GM12878 (cell line): ENCODE data around the gene CHN2. TPM values are rescaled to one million over a fixed set of nuclear protein-coding genes. Genes with fewer than 3 reads are reported as not detected.

Source experiments
- ATAC-seq: fragments of 200-7000 bp; cut with Tn5 transposase; 3 replicates; pipeline ENCODE4 v1.9.1; 2020; ENCODE audit warnings: mild to moderate bottlenecking, moderate library complexity
- BruUV-seq: library from RNA; stranded (reverse); fragments of 400-500 nt; replicated peaks from 2 replicates; lab custom pipeline; 2021; lab: Mats Ljungman, UMichigan
- CTCF ChIA-PET: fragments of 300-600 bp; sonication (Branson Sonifier 250); formaldehyde crosslinking; extraction: SDS; loops from one replicate; lab custom pipeline; 2021; ENCODE audit warnings: inconsistent platforms; lab: Yijun Ruan, JAX
- POLR2A ChIA-PET: fragments of 350-600 bp; formaldehyde crosslinking; extraction: SDS; loops from one replicate; lab custom pipeline; 2021; ENCODE audit warnings: inconsistent platforms; lab: Charles Lee
- RAD21 ChIA-PET: fragments of 300-600 bp; sonication (Branson Sonifier 250); formaldehyde crosslinking; loops from one replicate; lab custom pipeline; 2023; ENCODE audit warnings: antibody characterized with exemption; ENCODE audit not compliant: unreplicated experiment; lab: Charles Lee
- SMC1A ChIA-PET: fragments of 300-600 bp; sonication (Branson Sonifier 250); formaldehyde crosslinking; loops from one replicate; lab custom pipeline; 2023; ENCODE audit not compliant: unreplicated experiment, uncharacterized antibody; lab: Charles Lee
- DNase-seq: peaks from one replicate; pipeline ENCODE4 v3.0.0-alpha.2; 2011; ENCODE audit warnings: low read depth, low spot score
- FAIRE-seq: peaks from 3 replicates; lab custom pipeline; 2011; peaks lifted over from hg19 to GRCh38; lab: Jason Lieb, UNC
- H2AFZ ChIP-seq: 2 replicates; pipeline ENCODE4 v1.6.0; 2011; ENCODE audit warnings: low read depth, low read length, control low read depth; ENCODE audit not compliant: control insufficient read depth
- H3K27ac ChIP-seq: 2 replicates; pipeline ENCODE4 v1.5.1; 2011; ENCODE audit warnings: control low read depth; ENCODE audit not compliant: control insufficient read depth, insufficient read depth
- H3K27me3 ChIP-seq, 2 experiments: replicated peaks in 1 of 2; 2 replicates each; pipeline versions ENCODE4 v1.6.0 to v1.6.1; 2011; ENCODE audit warnings: low read length in 1 of 2; ENCODE audit not compliant: control insufficient read depth in 2 of 2, insufficient read depth in 2 of 2
- H3K36me3 ChIP-seq, 2 experiments: 2 replicates each; pipeline ENCODE4 v1.5.1; 2011; ENCODE audit warnings: low read length in 1 of 2; ENCODE audit not compliant: control insufficient read depth in 2 of 2, insufficient read depth in 2 of 2
- H3K4me1 ChIP-seq: 2 replicates; pipeline ENCODE4 v1.6.1; 2011; ENCODE audit warnings: mild to moderate bottlenecking, low read length, moderate library complexity, mixed read lengths; ENCODE audit not compliant: control insufficient read depth, insufficient read depth
- H3K4me2 ChIP-seq: 2 replicates; pipeline ENCODE4 v1.6.0; 2011; ENCODE audit warnings: control low read depth; ENCODE audit not compliant: control insufficient read depth, insufficient read depth
- H3K4me3 ChIP-seq: fragments of 200-600 bp; sonication (generic); 2 replicates; pipeline ENCODE4 v1.5.1; 2016
- H3K79me2 ChIP-seq: 2 replicates; pipeline ENCODE4 v1.6.0; 2011; ENCODE audit warnings: low read length; ENCODE audit not compliant: control insufficient read depth, insufficient read depth
- H3K9ac ChIP-seq: 2 replicates; pipeline ENCODE4 v1.8.0; 2011; ENCODE audit warnings: low read length, control low read depth, mixed read lengths; ENCODE audit not compliant: control insufficient read depth, insufficient read depth
- H3K9me3 ChIP-seq: replicated peaks from 3 replicates; pipeline ENCODE4 v1.5.1; 2011; ENCODE audit warnings: mild to moderate bottlenecking, low read length; ENCODE audit not compliant: control insufficient read depth, insufficient read depth
- H4K20me1 ChIP-seq: 2 replicates; pipeline ENCODE4 v1.6.0; 2011; ENCODE audit not compliant: control insufficient read depth, insufficient read depth
- BMI1 ChIP-seq: fragments of 450-650 bp; IDR thresholded peaks from 2 replicates; pipeline ENCODE4 v1.6.1; 2016; ENCODE audit warnings: mild to moderate bottlenecking, moderate library complexity, borderline replicate concordance
- CBX3 ChIP-seq: fragments of 200-600 bp; sonication (generic); IDR thresholded peaks from 2 replicates; pipeline ENCODE4 v1.6.1; 2016; ENCODE audit warnings: low read depth, borderline replicate concordance
- E2F4 ChIP-seq: IDR thresholded peaks from 2 replicates; pipeline ENCODE4 v1.6.1; 2012; ENCODE audit warnings: low read depth, low read length, improper control_type of control experiment
- FOXM1 ChIP-seq: IDR thresholded peaks from 2 replicates; pipeline ENCODE4 v1.6.1; 2012; ENCODE audit warnings: low read depth, mild to moderate bottlenecking, inconsistent platforms, low read length, moderate library complexity
- MEF2B ChIP-seq: fragments of 450-650 bp; IDR thresholded peaks from 2 replicates; pipeline ENCODE4 v1.6.1; 2018; ENCODE audit warnings: mild to moderate bottlenecking, moderate library complexity; ENCODE audit not compliant: partially characterized antibody, poor library complexity, severe bottlenecking
- NFXL1 ChIP-seq: fragments of 450-650 bp; IDR thresholded peaks from 2 replicates; pipeline ENCODE4 v1.6.1; 2017; ENCODE audit warnings: antibody characterized with exemption, mild to moderate bottlenecking, borderline replicate concordance
- PRDM15 ChIP-seq: fragments of 450-650 bp; formaldehyde crosslinking; IDR thresholded peaks from 2 replicates; pipeline ENCODE4 v1.4.0; 2020; ENCODE audit warnings: mild to moderate bottlenecking, moderate library complexity
- RELB ChIP-seq: fragments of 450-650 bp; IDR thresholded peaks from 2 replicates; pipeline ENCODE4 v1.6.1; 2017; ENCODE audit warnings: low read depth, mild to moderate bottlenecking, moderate library complexity
- RFX5 ChIP-seq: IDR thresholded peaks from 2 replicates; pipeline ENCODE4 v1.6.1; 2011; ENCODE audit warnings: low read depth, low read length, improper control_type of control experiment
- SIN3A ChIP-seq: IDR thresholded peaks from 2 replicates; pipeline ENCODE4 v1.6.1; 2012; ENCODE audit warnings: low read depth, low read length, improper control_type of control experiment
- ZBED1 ChIP-seq: IDR thresholded peaks from 2 replicates; pipeline ENCODE4 v1.6.1; 2016; ENCODE audit warnings: borderline replicate concordance
- ZNF384 ChIP-seq: IDR thresholded peaks from 2 replicates; pipeline ENCODE4 v1.6.1; 2012; ENCODE audit warnings: low read depth, mild to moderate bottlenecking, low read length, improper control_type of control experiment, borderline replicate concordance
- WGBS: methylation state at CpG from one replicate; pipeline ENCODE4 v1.1.6; 2016; ENCODE audit warnings: low lambda C conversion rate; ENCODE audit not compliant: insufficient replicate concordance, insufficient coverage; ENCODE audit errors: missing lambda C conversion rate; 5-methylcytosine and 5-hydroxymethylcytosine counted together
- in situ Hi-C: fragments of 300-500 bp; cut with MboI; formaldehyde crosslinking; loops from 9 replicates; pipeline ENCODE4 v1.14.3; 2018; ENCODE audit warnings: mixed read lengths
- intact Hi-C: fragments of 100-400 bp; cut with micrococcal nuclease; formaldehyde crosslinking; loops from one replicate; pipeline ENCODE4 v1.14.2; 2022; ENCODE audit not compliant: unreplicated experiment
- polyA plus RNA-seq, 11 experiments: library from polyadenylated mRNA; depleted of rRNA in 4 of 11; unstranded in 6 of 11; stranded (reverse) in 5 of 11; fragments of >200 nt; fragmentation: Nextera tagmentation in 4 of 11; fragmentation: Illumina TruSeq in 1 of 11; extraction: Ambion mirVana in 4 of 11; extraction: Trizol in 1 of 11; gene quantifications; 1 replicate in 1 of 11; 2 replicates in 10 of 11; pipeline versions ENCODE4 v1.2.1 to v1.2.3, GENCODE V29; 2011 to 2016; ENCODE audit warnings: inconsistent platforms in 2 of 11, missing spikeins in 2 of 11, low read depth in 1 of 11
- total RNA-seq, 4 experiments: library from RNA; depleted of rRNA in 3 of 4; stranded (reverse); fragments of >200 nt in 3 of 4; fragmentation: Illumina TruSeq in 1 of 4; extraction: Trizol in 1 of 4; gene quantifications; 2 replicates each; pipeline versions ENCODE4 v1.2.1 to v1.2.3, GENCODE V29; 2013 to 2021
- TF ChIP-seq, protein P1 (sequence below): IDR thresholded peaks from 2 replicates; pipeline ENCODE4 v1.6.1; 2011; ENCODE audit warnings: low read depth, low read length, improper control_type of control experiment, borderline replicate concordance

The CHN2 gene
- total and polyA plus RNA-seq, 10 of the 15 experiments (the other 5 are each of a cell fraction or from before 2014, with no cell fraction given) = 0.11 to 3.8 (median 0.37) TPM; not detected in 2

DNA sequence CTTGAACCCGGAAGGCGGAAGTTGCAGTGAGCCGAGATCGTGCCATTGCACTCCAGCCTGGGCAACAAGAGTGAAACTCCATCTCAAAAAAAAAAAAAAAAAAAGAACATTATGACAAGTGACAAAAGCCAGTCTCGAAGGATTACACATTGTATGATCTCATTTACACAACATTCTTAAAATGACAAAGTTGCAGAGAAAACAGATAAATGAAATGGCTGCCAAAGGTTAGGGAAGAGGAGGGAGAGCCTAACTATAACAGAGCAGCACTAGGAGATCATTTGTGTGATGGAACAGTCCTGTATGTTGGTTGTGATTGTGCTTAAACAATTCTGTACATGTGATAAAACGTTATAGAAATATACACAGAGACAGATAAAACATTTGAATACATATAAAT is 32.0 kb upstream of the CHN2 start (continued):
- no peak for TF ChIP-seq PRDM15 (CRISPR knock-in tag)
- no peak for TF ChIP-seq ZNF384
- no peak for TF ChIP-seq ZBED1
- no peak for TF ChIP-seq CBX3
- TF ChIP-seq RELB = no peak
- TF ChIP-seq NFXL1 = no peak

DNA sequence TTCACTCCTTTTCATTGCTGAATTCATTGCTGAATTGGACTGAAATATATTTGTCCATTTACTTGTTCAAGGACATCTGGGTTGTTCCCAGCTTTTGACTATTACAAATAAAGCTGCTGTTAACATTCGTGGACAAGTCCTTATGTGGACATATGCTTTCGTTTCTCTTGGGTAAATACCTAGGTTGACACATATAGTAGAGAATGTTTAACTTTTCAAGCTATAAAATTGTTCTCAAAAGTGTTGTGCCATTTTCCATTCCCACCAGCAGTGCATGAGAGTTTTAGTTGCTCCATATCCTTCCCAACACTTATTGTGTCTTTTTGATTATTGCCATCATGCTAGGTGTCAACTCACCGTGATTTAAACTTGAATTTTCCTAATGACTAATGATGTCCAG is 30.7 kb upstream of the CHN2 start:
- ATAC-seq = no peak
- H2AFZ ChIP-seq = no peak overlapping the region
- no peak for DNase-seq
- no peaks in the 10 kb centered on the region; a peak in 1 of 4 replicates for H3K27me3 ChIP-seq
- POLR2A ChIA-PET = no interaction called here
- in situ Hi-C loops (no loop called here), intact Hi-C loops (no loop called here)
- no peaks in the 10 kb centered on the region for H3K36me3 ChIP-seq
- WGBS = 0% methylated on average over 3 of the region's 3 CpGs
- no peak overlapping the region for H3K4me3 ChIP-seq
- RAD21 ChIA-PET = no interaction called here
- H3K27ac ChIP-seq = no peak overlapping the region
- no peaks in the 10 kb centered on the region for H3K4me1 ChIP-seq
- no TSS peak for BruUV-seq
- CTCF ChIA-PET = interaction anchor here (0.9 kb wide), 2 partner anchors 242 to 245 kb away, joined by 3 read pairs; no protein-coding TSS in a partner anchor
- SMC1A ChIA-PET = no interaction called here
- H3K4me2 ChIP-seq = no peak overlapping the region
- no peaks in the 10 kb centered on the region for H3K9me3 ChIP-seq
- no peaks in the 10 kb centered on the region for H3K79me2 ChIP-seq
- H3K9ac ChIP-seq = no peak overlapping the region
- FAIRE-seq = no peak
- no peaks in the 10 kb centered on the region for H4K20me1 ChIP-seq
- TF ChIP-seq RFX5 = no peak
- TF ChIP-seq FOXM1 = no peak
- TF ChIP-seq, protein P1, sequence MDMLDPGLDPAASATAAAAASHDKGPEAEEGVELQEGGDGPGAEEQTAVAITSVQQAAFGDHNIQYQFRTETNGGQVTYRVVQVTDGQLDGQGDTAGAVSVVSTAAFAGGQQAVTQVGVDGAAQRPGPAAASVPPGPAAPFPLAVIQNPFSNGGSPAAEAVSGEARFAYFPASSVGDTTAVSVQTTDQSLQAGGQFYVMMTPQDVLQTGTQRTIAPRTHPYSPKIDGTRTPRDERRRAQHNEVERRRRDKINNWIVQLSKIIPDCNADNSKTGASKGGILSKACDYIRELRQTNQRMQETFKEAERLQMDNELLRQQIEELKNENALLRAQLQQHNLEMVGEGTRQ = no peak
- no peak for TF ChIP-seq CBX3
- TF ChIP-seq MEF2B = no peak
- TF ChIP-seq BMI1 = no peak
- no peak for TF ChIP-seq E2F4
- no peak for TF ChIP-seq SIN3A
